HepG2 (cell line): ENCODE data around the gene ZNF121. TPM values are rescaled to one million over a fixed set of nuclear protein-coding genes. Genes with fewer than 3 reads are reported as not detected.

Source experiments
- ATAC-seq: fragments of 200-7000 bp; cut with Tn5 transposase; 3 replicates; pipeline ENCODE4 v1.9.1; 2020; ENCODE audit warnings: mild to moderate bottlenecking, moderate library complexity
- BruUV-seq: library from RNA; stranded (reverse); fragments of 400-500 nt; replicated peaks from 2 replicates; lab custom pipeline; 2021; lab: Mats Ljungman, UMichigan
- CTCF ChIA-PET: fragments of 300-600 bp; formaldehyde crosslinking; extraction: SDS; loops from one replicate; lab custom pipeline; 2021; ENCODE audit warnings: low total read pairs, inconsistent platforms, low intra/inter-chr PET ratio; lab: Yijun Ruan, JAX
- POLR2A ChIA-PET: fragments of 350-600 bp; sonication (Branson Sonifier 250); formaldehyde crosslinking; loops from one replicate; lab custom pipeline; 2020; ENCODE audit warnings: antibody characterized with exemption, inconsistent platforms; lab: Yijun Ruan, JAX
- DNase-seq: peaks from one replicate; pipeline ENCODE4 v3.0.0-alpha.2; 2015; ENCODE audit warnings: low spot score
- FAIRE-seq: peaks from 3 replicates; lab custom pipeline; 2011; peaks lifted over from hg19 to GRCh38; lab: Jason Lieb, UNC
- H2AFZ ChIP-seq: one replicate; pipeline ENCODE4 v1.6.1; 2011; ENCODE audit warnings: low read length, inconsistent platforms
- H3K27ac ChIP-seq: fragments of 300-600 bp; 3 replicates; pipeline ENCODE4 v1.8.0; 2011; ENCODE audit warnings: mixed run types, mild to moderate bottlenecking, mixed read lengths, low read length, inconsistent platforms; ENCODE audit not compliant: insufficient read depth; ENCODE audit errors: extremely low read length
- H3K27me3 ChIP-seq, 2 experiments: fragments of 200-600 bp in 1 of 2; 2 replicates in 1 of 2; 3 replicates in 1 of 2; pipeline versions ENCODE4 v1.6.0 to v1.8.0; 2011; ENCODE audit warnings: low read length in 2 of 2, mild to moderate bottlenecking in 2 of 2, moderate library complexity in 2 of 2, inconsistent platforms in 1 of 2; ENCODE audit not compliant: insufficient read depth in 2 of 2, control insufficient read depth in 1 of 2
- H3K36me3 ChIP-seq, 2 experiments: fragments of 200-600 bp in 1 of 2; replicated peaks in 1 of 2; 2 replicates in 1 of 2; 3 replicates in 1 of 2; pipeline versions ENCODE4 v1.5.1 to v1.8.0; 2011; ENCODE audit warnings: low read length in 2 of 2, inconsistent platforms in 1 of 2; ENCODE audit not compliant: insufficient read depth in 2 of 2, control insufficient read depth in 1 of 2
- H3K4me1 ChIP-seq: 2 replicates; pipeline ENCODE4 v1.5.1; 2012; ENCODE audit warnings: low read length, inconsistent platforms; ENCODE audit not compliant: insufficient read depth
- H3K4me2 ChIP-seq: 2 replicates; pipeline ENCODE4 v1.6.0; 2011; ENCODE audit warnings: low read depth, low read length, inconsistent platforms
- H3K4me3 ChIP-seq, 3 experiments: fragments of 200-600 bp in 1 of 3; sonication (generic), shearing (Covaris generic) in 1 of 3; replicated peaks in 1 of 3; 2 replicates each; pipeline ENCODE4 v1.5.1; 2011 to 2016; ENCODE audit warnings: low read length in 3 of 3, inconsistent platforms in 2 of 3, low read depth in 2 of 3, mild to moderate bottlenecking in 2 of 3, control low read depth in 1 of 3, mixed read lengths in 1 of 3; ENCODE audit not compliant: insufficient read depth in 1 of 3
- H3K79me2 ChIP-seq: one replicate; pipeline ENCODE4 v1.6.1; 2011; ENCODE audit warnings: low read length, inconsistent platforms; ENCODE audit not compliant: insufficient read depth
- H3K9ac ChIP-seq: 2 replicates; pipeline ENCODE4 v1.6.0; 2011; ENCODE audit warnings: mild to moderate bottlenecking, low read depth, low read length, inconsistent platforms; ENCODE audit not compliant: insufficient read depth
- H3K9me3 ChIP-seq: 2 replicates; pipeline ENCODE4 v1.5.1; 2012; ENCODE audit warnings: mild to moderate bottlenecking, low read length
- H4K20me1 ChIP-seq: 2 replicates; pipeline ENCODE4 v1.6.0; 2011; ENCODE audit warnings: inconsistent platforms, mild to moderate bottlenecking, low read length, moderate library complexity; ENCODE audit not compliant: insufficient read depth
- FOXO1 ChIP-seq: sonication (generic); formaldehyde crosslinking; IDR thresholded peaks from 2 replicates; pipeline ENCODE4 v1.4.0; 2020; ENCODE audit warnings: missing genetic modification reagents
- HOXA3 ChIP-seq: sonication (generic); formaldehyde crosslinking; IDR thresholded peaks from 2 replicates; pipeline ENCODE4 v1.5.0; 2020; ENCODE audit warnings: missing genetic modification reagents
- MEF2D ChIP-seq: sonication (generic); formaldehyde crosslinking; IDR thresholded peaks from 2 replicates; pipeline ENCODE4 v1.5.1; 2020; ENCODE audit warnings: mild to moderate bottlenecking, missing genetic modification reagents
- MIER3 ChIP-seq: IDR thresholded peaks from 2 replicates; pipeline ENCODE4 v1.6.1; 2016; ENCODE audit warnings: missing compliant biosample characterization, borderline replicate concordance
- ZBTB3 ChIP-seq: sonication (generic); formaldehyde crosslinking; IDR thresholded peaks from 2 replicates; pipeline ENCODE4 v1.4.0; 2020; ENCODE audit warnings: low read depth, mild to moderate bottlenecking, moderate library complexity, missing genetic modification reagents, borderline replicate concordance
- ZBTB7B ChIP-seq: sonication (generic); formaldehyde crosslinking; IDR thresholded peaks from 2 replicates; pipeline ENCODE4 v1.4.0; 2020; ENCODE audit warnings: missing genetic modification reagents
- ZFP36L2 ChIP-seq: sonication (generic); formaldehyde crosslinking; IDR thresholded peaks from 2 replicates; pipeline ENCODE4 v1.4.0; 2020; ENCODE audit warnings: missing genetic modification reagents
- ZNF230 ChIP-seq: sonication (generic); formaldehyde crosslinking; IDR thresholded peaks from 2 replicates; pipeline ENCODE4 v1.4.0; 2020; ENCODE audit warnings: mild to moderate bottlenecking, missing genetic modification reagents
- ZNF484 ChIP-seq: sonication (generic); formaldehyde crosslinking; IDR thresholded peaks from 2 replicates; pipeline ENCODE4 v1.5.1; 2020; ENCODE audit warnings: mild to moderate bottlenecking, low read depth, missing genetic modification reagents, borderline replicate concordance
- ZNF687 ChIP-seq: sonication (generic); formaldehyde crosslinking; IDR thresholded peaks from 2 replicates; pipeline ENCODE4 v1.5.1; 2020; ENCODE audit warnings: mild to moderate bottlenecking, missing genetic modification reagents, moderate library complexity
- ZNF691 ChIP-seq: sonication (generic); formaldehyde crosslinking; IDR thresholded peaks from 2 replicates; pipeline ENCODE4 v1.4.0; 2020; ENCODE audit warnings: missing genetic modification reagents, low read depth, mild to moderate bottlenecking, borderline replicate concordance
- whole genome bisulfite sequencing: methylation state at CpG from one replicate; pipeline ENCODE4 v1.1.6; 2017; ENCODE audit warnings: low lambda C conversion rate; 5-methylcytosine and 5-hydroxymethylcytosine counted together
- in situ Hi-C: cut with HindIII; loops from 2 replicates; pipeline ENCODE4 v1.10.0; 2017; ENCODE audit warnings: low pct_unique_long_range_greater_than_20kb; ENCODE audit not compliant: extremely low pct_ligation_motif_present
- intact Hi-C: fragments of 100-400 bp; cut with micrococcal nuclease; formaldehyde crosslinking; loops from one replicate; pipeline ENCODE4 v1.10.0; 2022; ENCODE audit not compliant: unreplicated experiment
- polyA plus RNA-seq, 8 experiments: library from polyadenylated mRNA; depleted of rRNA in 3 of 8; stranded (reverse) in 7 of 8; unstranded in 1 of 8; fragments of >200 nt; fragmentation: Illumina TruSeq in 4 of 8; extraction: Trizol in 4 of 8; gene quantifications; 2 replicates each; pipeline versions ENCODE4 v1.2.1 to v1.2.3, GENCODE V29; 2011 to 2016; ENCODE audit warnings: low read depth in 4 of 8, missing spikeins in 1 of 8, mixed read lengths in 1 of 8; ENCODE audit not compliant: insufficient read depth in 1 of 8
- total RNA-seq, 5 experiments: library from RNA; depleted of rRNA; stranded (reverse); fragments of >200 nt; fragmentation: Illumina TruSeq; extraction: Trizol; gene quantifications; 2 replicates each; pipeline ENCODE4 v1.2.3, GENCODE V29; 2016; ENCODE audit warnings: low read depth in 1 of 5

Gene ZNF121
- total and polyA plus RNA-seq, 2 of the 13 experiments (the other 11 are each of a cell fraction or from before 2014, with no cell fraction given), result 7.8 to 56.3 TPM

GRCh38 chr19:9523885-9524474, 60.3 kb downstream of the ZNF121 start:
- no TSS peak for BruUV-seq
- H2AFZ ChIP-seq, result no peak overlapping the region
- POLR2A ChIA-PET, result no interaction called here
- H3K27ac ChIP-seq, result no peak overlapping the region
- H3K4me3 ChIP-seq, result no peak overlapping the region
- no peak overlapping the region for H3K4me2 ChIP-seq
- CTCF ChIA-PET, result no interaction called here
- no peak for ATAC-seq
- no peaks in the 10 kb centered on the region for H3K4me1 ChIP-seq
- no peak for DNase-seq
- H3K9ac ChIP-seq, result no peak overlapping the region
- H3K79me2 ChIP-seq, result no peaks in the 10 kb centered on the region
- no peak for TF ChIP-seq ZNF691 (CRISPR knock-in tag)
- TF ChIP-seq ZNF484 (CRISPR knock-in tag), result no peak
- TF ChIP-seq ZNF230 (CRISPR knock-in tag), result no peak
- no peak for TF ChIP-seq FOXO1 (CRISPR knock-in tag)
- no peak for TF ChIP-seq ZNF687 (CRISPR knock-in tag)
- TF ChIP-seq ZBTB7B, result no peak
- TF ChIP-seq ZBTB3 (CRISPR knock-in tag), result no peak
- no peak for TF ChIP-seq ZFP36L2 (CRISPR knock-in tag)
- no peak for TF ChIP-seq MEF2D (CRISPR knock-in tag)
- TF ChIP-seq MIER3, result no peak
- TF ChIP-seq HOXA3 (CRISPR knock-in tag), result no peak
- peaks cover 78% of the 10 kb centered on the region for H3K9me3 ChIP-seq
- no peak for FAIRE-seq
- H4K20me1 ChIP-seq, result no peaks in the 10 kb centered on the region
- H3K27me3 ChIP-seq, result no peaks in the 10 kb centered on the region
- in situ Hi-C loops (no loop called here), intact Hi-C loops (no loop called here)
- peaks cover 6 to 18% of the 10 kb centered on the region in 2 experiments for H3K36me3 ChIP-seq
- WGBS, result 95% methylated on average over 1 of the region's 1 CpG

Other genes starting within 250 kb of the ZNF121 start
- 0.71 and 0.84 TPM in 2 replicates for gene ZNF177, start 221.5 kb downstream of the ZNF121 start, total RNA-seq (2016; rRNA removed; fragmentation: Illumina TruSeq; extraction: Trizol)
- gene ZNF177, start 221.5 kb downstream of the ZNF121 start, polyA plus RNA-seq (2011; rRNA removed), result 0.62 and 0.90 TPM in 2 replicates
- gene ZNF266, start 148.9 kb downstream of the ZNF121 start, total RNA-seq (2016; rRNA removed; fragmentation: Illumina TruSeq; extraction: Trizol), result 12.8 and 19.8 TPM in 2 replicates
- 20.8 TPM in 2 replicates for gene ZNF266, start 148.9 kb downstream of the ZNF121 start, polyA plus RNA-seq (2011; rRNA removed)
- gene ZNF560, start 85.9 kb downstream of the ZNF121 start, total RNA-seq (2016; rRNA removed; fragmentation: Illumina TruSeq; extraction: Trizol), result not detected in 2 replicates
- 0.04 TPM in 1 of 2 replicates, not detected in the other for gene ZNF560, start 85.9 kb downstream of the ZNF121 start, polyA plus RNA-seq (2011; rRNA removed)
- gene ZNF426, start 45.9 kb downstream of the ZNF121 start, total RNA-seq (2016; rRNA removed; fragmentation: Illumina TruSeq; extraction: Trizol), result 14.9 and 20.6 TPM in 2 replicates
- gene ZNF426, start 45.9 kb downstream of the ZNF121 start, polyA plus RNA-seq (2011; rRNA removed), result 3.8 and 4.0 TPM in 2 replicates
- 35.1 and 54.3 TPM in 2 replicates for gene ZNF561, start 36.7 kb upstream of the ZNF121 start, total RNA-seq (2016; rRNA removed; fragmentation: Illumina TruSeq; extraction: Trizol)
- 19.8 and 23.1 TPM in 2 replicates for gene ZNF561, start 36.7 kb upstream of the ZNF121 start, polyA plus RNA-seq (2011; rRNA removed)
- gene ZNF562, start 90.6 kb upstream of the ZNF121 start, total RNA-seq (2016; rRNA removed; fragmentation: Illumina TruSeq; extraction: Trizol), result 32.7 and 43.8 TPM in 2 replicates
- 12.9 and 13.1 TPM in 2 replicates for gene ZNF562, start 90.6 kb upstream of the ZNF121 start, polyA plus RNA-seq (2011; rRNA removed)
- gene ZNF846, start 184.2 kb upstream of the ZNF121 start, total RNA-seq (2016; rRNA removed; fragmentation: Illumina TruSeq; extraction: Trizol), result 3.7 and 5.4 TPM in 2 replicates
- gene ZNF846, start 184.2 kb upstream of the ZNF121 start, polyA plus RNA-seq (2011; rRNA removed), result 4.7 and 4.8 TPM in 2 replicates
- 19.0 and 20.4 TPM in 2 replicates for gene FBXL12, start 234.6 kb upstream of the ZNF121 start, total RNA-seq (2016; rRNA removed; fragmentation: Illumina TruSeq; extraction: Trizol)
- gene FBXL12, start 234.6 kb upstream of the ZNF121 start, polyA plus RNA-seq (2011; rRNA removed), result 23.1 and 30.1 TPM in 2 replicates
- gene UBL5, start 243.4 kb upstream of the ZNF121 start, total RNA-seq (2016; rRNA removed; fragmentation: Illumina TruSeq; extraction: Trizol), result 373 and 382 TPM in 2 replicates
- 427 and 487 TPM in 2 replicates for gene UBL5, start 243.4 kb upstream of the ZNF121 start, polyA plus RNA-seq (2011; rRNA removed)